HepG2 (cell line): Measurements from ENCODE around the gene SMARCA5.

ENCODE experiments used
- IKZF5 ChIP-seq: IDR thresholded peaks from 2 replicates; pipeline ENCODE4 v1.6.1; 2018; ENCODE audit warnings: missing genetic modification reagents, mild to moderate bottlenecking, missing compliant biosample characterization
- SMAD3 ChIP-seq: sonication (generic); formaldehyde crosslinking; IDR thresholded peaks from 2 replicates; pipeline ENCODE4 v1.4.0; 2020; ENCODE audit warnings: missing genetic modification reagents
- ZNF367 ChIP-seq: sonication (generic); formaldehyde crosslinking; IDR thresholded peaks from 2 replicates; pipeline ENCODE4 v1.4.0; 2020; ENCODE audit warnings: missing genetic modification reagents, borderline replicate concordance

GRCh38 chr4:143482840-143483239 is 30.7 kb upstream of the SMARCA5 start:
- TF ChIP-seq IKZF5 (CRISPR knock-in tag) = no peak
- TF ChIP-seq SMAD3 (CRISPR knock-in tag) = no peak
- TF ChIP-seq ZNF367 (CRISPR knock-in tag) = no peak
